ENCODE results near the gene MAEA. TPM values are rescaled to one million over a fixed set of nuclear protein-coding genes. Genes with fewer than 3 reads are reported as not detected.
"Not testable (repeated sequence)": the region's sequence is repeated elsewhere in the genome, so short reads cannot be mapped to it uniquely, and the experiment has no call there.

Gene MAEA
- total RNA-seq, 1 experiment from 2014 or later: 30.2 TPM

GRCh38 chr4:1323280-1323634 lies 33.6 kb downstream of the MAEA start:
- peaks cover 19% of the 10 kb centered on the region for H3K36me3 ChIP-seq
- H3K9me3 ChIP-seq: peaks cover 3% of the 10 kb centered on the region; the same call in 1 of the 2 replicates
- DNase-seq: no peak
- no peak overlapping the region for H3K4me3 ChIP-seq
- no peaks in the 10 kb centered on the region for H3K27me3 ChIP-seq

GRCh38 chr4:1323635-1324442 lies 34.1 kb downstream of the MAEA start:
- H3K36me3 ChIP-seq: peaks cover 19% of the 10 kb centered on the region
- DNase-seq: peak; percentile 49
- peaks cover 3% of the 10 kb centered on the region; the same call in 1 of the 2 replicates for H3K9me3 ChIP-seq
- H3K4me3 ChIP-seq: no peak overlapping the region
- no peaks in the 10 kb centered on the region for H3K27me3 ChIP-seq

- not testable (repeated sequence) for H3K9me3 ChIP-seq, DNase-seq
- H3K36me3 ChIP-seq: peaks cover 19% of the 10 kb centered on the region
These were observed 34.9 kb downstream of the MAEA start for GRCh38 chr4:1324443-1325175.

GRCh38 chr4:1325176-1325480 lies 35.4 kb downstream of the MAEA start:
- no peak for DNase-seq
- H3K27me3 ChIP-seq: no peaks in the 10 kb centered on the region
- peaks cover 3% of the 10 kb centered on the region; the same call in 1 of the 2 replicates for H3K9me3 ChIP-seq
- H3K4me3 ChIP-seq: no peak overlapping the region
- H3K36me3 ChIP-seq: peaks cover 19% of the 10 kb centered on the region

More at GRCh38 chr4:1324443-1325175, 34.9 kb downstream of the MAEA start:
- H3K27me3 ChIP-seq, H3K4me3 ChIP-seq: not testable (repeated sequence)

- no peaks in the 10 kb centered on the region for H3K27me3 ChIP-seq
- H3K36me3 ChIP-seq: peaks cover 19% of the 10 kb centered on the region
- H3K9me3 ChIP-seq: peaks cover 3% of the 10 kb centered on the region; the same call in 1 of the 2 replicates
- no peak overlapping the region for H3K4me3 ChIP-seq
- DNase-seq: no peak
These were observed 36.3 kb downstream of the MAEA start for GRCh38 chr4:1325681-1326635.

- Histone ChIP-seq H3K36me3 (peaks cover 17% of the 10 kb centered on the region), H3K4me3 (no peak overlapping the region), H3K9me3 (peaks cover 3% of the 10 kb centered on the region; the same call in 1 of the 2 replicates), H3K27me3 (no peaks in the 10 kb centered on the region)
- no peak for DNase-seq
These were observed 37.2 kb downstream of the MAEA start for GRCh38 chr4:1326751-1327525.

- Histone ChIP-seq H3K36me3 (peaks cover 11% of the 10 kb centered on the region), H3K9me3 (peaks cover 3% of the 10 kb centered on the region; the same call in 1 of the 2 replicates), H3K4me3 (no peak overlapping the region), H3K27me3 (no peaks in the 10 kb centered on the region)
- no peak for DNase-seq
These were observed 38.0 kb downstream of the MAEA start for GRCh38 chr4:1327526-1328266.

GRCh38 chr4:1328267-1329155 lies 38.8 kb downstream of the MAEA start:
- H3K4me3 ChIP-seq: no peak overlapping the region
- H3K9me3 ChIP-seq: peaks cover 1% of the 10 kb centered on the region; the same call in 1 of the 2 replicates
- H3K36me3 ChIP-seq: peaks cover 5% of the 10 kb centered on the region
- no peak for DNase-seq
- H3K27me3 ChIP-seq: no peaks in the 10 kb centered on the region

GRCh38 chr4:1329408-1330371 lies 40.0 kb downstream of the MAEA start:
- Histone ChIP-seq H3K9me3 (no peaks in the 10 kb centered on the region), H3K27me3 (no peaks in the 10 kb centered on the region), H3K4me3 (no peak overlapping the region), H3K36me3 (peaks cover 9% of the 10 kb centered on the region)
- no peak for DNase-seq

- Histone ChIP-seq H3K27me3 (no peaks in the 10 kb centered on the region), H3K9me3 (no peaks in the 10 kb centered on the region), H3K36me3 (peaks cover 5% of the 10 kb centered on the region), H3K4me3 (no peak overlapping the region)
- no peak for DNase-seq
These were observed 41.3 kb downstream of the MAEA start for GRCh38 chr4:1330761-1331590.

GRCh38 chr4:1331591-1332353 lies 42.1 kb downstream of the MAEA start:
- H3K4me3 ChIP-seq: no peak overlapping the region
- peak; percentile 21 for DNase-seq

GRCh38 chr4:1332686-1333085 lies 43.0 kb downstream of the MAEA start:
- no peaks in the 10 kb centered on the region for H3K27me3 ChIP-seq
- no peaks in the 10 kb centered on the region for H3K9me3 ChIP-seq
- no peak for DNase-seq
- no peak overlapping the region for H3K4me3 ChIP-seq
- H3K36me3 ChIP-seq: peaks cover 7% of the 10 kb centered on the region; the same call in 1 of the 2 replicates

More at GRCh38 chr4:1331591-1332353, 42.1 kb downstream of the MAEA start:
- H3K36me3 ChIP-seq: peaks cover 7% of the 10 kb centered on the region; the same call in 1 of the 2 replicates
- no peaks in the 10 kb centered on the region for H3K9me3 ChIP-seq
- no peaks in the 10 kb centered on the region for H3K27me3 ChIP-seq
